HepG2 (cell line): ENCODE measurements around the gene NUAK1.

Source experiments
- ATF2 ChIP-seq: sonication (generic); formaldehyde crosslinking; IDR thresholded peaks from 2 replicates; pipeline ENCODE4 v1.4.0; 2020; ENCODE audit warnings: missing genetic modification reagents
- ATF3 ChIP-seq: sonication (generic); formaldehyde crosslinking; IDR thresholded peaks from 2 replicates; pipeline ENCODE4 v1.4.0; 2020; ENCODE audit warnings: missing genetic modification reagents
- NFIC ChIP-seq: IDR thresholded peaks from 2 replicates; pipeline ENCODE4 v1.6.1; 2012; ENCODE audit warnings: mild to moderate bottlenecking, low read length, inconsistent platforms
- POLR2AphosphoS5 ChIP-seq: IDR thresholded peaks from 2 replicates; pipeline ENCODE4 v1.6.1; 2012; ENCODE audit warnings: low read depth, low read length
- PRDM4 ChIP-seq: sonication (generic); formaldehyde crosslinking; IDR thresholded peaks from 2 replicates; pipeline ENCODE4 v1.9.0; 2021; ENCODE audit warnings: missing genetic modification reagents, borderline replicate concordance
- REST ChIP-seq, 2 experiments: IDR thresholded peaks; 2 replicates each; pipeline ENCODE4 v1.6.1; 2011 to 2012; ENCODE audit warnings: low read length in 2 of 2, borderline replicate concordance in 1 of 2, low read depth in 1 of 2, mild to moderate bottlenecking in 1 of 2, moderate library complexity in 1 of 2
- RFX1 ChIP-seq: fragments of 450-650 bp; IDR thresholded peaks from 2 replicates; pipeline ENCODE4 v1.6.1; 2017
- SAFB2 ChIP-seq: sonication (generic); formaldehyde crosslinking; IDR thresholded peaks from 2 replicates; pipeline ENCODE4 v1.5.1; 2020; ENCODE audit warnings: missing genetic modification reagents, low read depth, mild to moderate bottlenecking, borderline replicate concordance
- XRCC5 ChIP-seq: fragments of 200-400 bp; formaldehyde crosslinking; optimal IDR thresholded peaks from 2 replicates; pipeline ENCODE3; 2017; ENCODE audit warnings: mild to moderate bottlenecking, low read length
- ZFX ChIP-seq: sonication (generic); formaldehyde crosslinking; IDR thresholded peaks from 2 replicates; pipeline ENCODE4 v1.4.0; 2020; ENCODE audit warnings: mild to moderate bottlenecking, low read depth, missing genetic modification reagents, moderate library complexity
- ZNF253 ChIP-seq: sonication (generic); formaldehyde crosslinking; IDR thresholded peaks from 2 replicates; pipeline ENCODE4 v1.8.0; 2022; ENCODE audit warnings: mild to moderate bottlenecking, missing genetic modification reagents, borderline replicate concordance
- ZNF558 ChIP-seq: sonication (generic); formaldehyde crosslinking; IDR thresholded peaks from 2 replicates; pipeline ENCODE4 v1.9.0; 2022; ENCODE audit warnings: mild to moderate bottlenecking, missing genetic modification reagents, borderline replicate concordance

GRCh38 chr12:106152334-106152733, 13.6 kb upstream of the NUAK1 start:
- TF ChIP-seq REST (IDR thresholded peaks at IDR 0.05; ENCODE audit: borderline replicate concordance in 1 of 2, low read depth in 1 of 2, low read length in 2 of 2), result no peak
- TF ChIP-seq ATF3 (CRISPR knock-in tag), result no peak
- TF ChIP-seq NFIC, result no peak
- no peak for TF ChIP-seq ZNF253 (CRISPR knock-in tag)
- no peak for TF ChIP-seq ATF2
- no peak for TF ChIP-seq RFX1
- TF ChIP-seq ZFX (CRISPR knock-in tag), result no peak
- no peak for TF ChIP-seq POLR2AphosphoS5
- no peak for TF ChIP-seq XRCC5
- TF ChIP-seq SAFB2, result no peak
- no peak for TF ChIP-seq PRDM4 (CRISPR knock-in tag)
- TF ChIP-seq ZNF558, result no peak
